NCI-H2081 (cell line): ENCODE results near the gene TMEM181.
"Not testable (repeated sequence)": the region's sequence is repeated elsewhere in the genome, so short reads cannot be mapped to it uniquely, and the experiment has no call there.

Experiments
- DNase-seq, 2 experiments: peaks; one replicate each; lab custom pipeline; 2025; lab: John Stamatoyannopoulos, UW

Gene TMEM181

GRCh38 chr6:158536891-158537798, 22.7 kb upstream of the TMEM181 start:
- peak; percentile 80 to 87 for DNase-seq

GRCh38 chr6:158538741-158539140, 21.1 kb upstream of the TMEM181 start:
- no peak for DNase-seq

GRCh38 chr6:158539413-158539812, 20.5 kb upstream of the TMEM181 start:
- peak in 1 of 2 experiments; percentile 37 for DNase-seq

GRCh38 chr6:158539881-158540280, 20.0 kb upstream of the TMEM181 start:
- DNase-seq, result no peak

- no peak for DNase-seq
Observed at GRCh38 chr6:158543606-158544185, 16.2 kb upstream of the TMEM181 start.

- DNase-seq, result no peak
Observed at GRCh38 chr6:158544428-158544827, 15.5 kb upstream of the TMEM181 start.

- no peak for DNase-seq
Observed at GRCh38 chr6:158545043-158545966, 14.6 kb upstream of the TMEM181 start.

GRCh38 chr6:158548418-158549161, 11.3 kb upstream of the TMEM181 start:
- peak; percentile 86 to 95 for DNase-seq

GRCh38 chr6:158552055-158552795, 7.7 kb upstream of the TMEM181 start:
- DNase-seq, result peak in 1 of 2 experiments; percentile 27

GRCh38 chr6:158552796-158553138, 7.1 kb upstream of the TMEM181 start:
- DNase-seq, result no peak

GRCh38 chr6:158554611-158555361, 5.1 kb upstream of the TMEM181 start:
- DNase-seq, result peak in 1 of 2 experiments; percentile 69

- no peak for DNase-seq
Observed at GRCh38 chr6:158556113-158556512, 3.8 kb upstream of the TMEM181 start.

GRCh38 chr6:158557110-158557509, 2.8 kb upstream of the TMEM181 start:
- not testable (repeated sequence) for DNase-seq

- no peak for DNase-seq
Observed at GRCh38 chr6:158557927-158558326, 2.0 kb upstream of the TMEM181 start.

- DNase-seq, result no peak
Observed at GRCh38 chr6:158558415-158559306, 1.2 kb upstream of the TMEM181 start.

- no peak for DNase-seq
Observed at GRCh38 chr6:158559338-158559894, 475 bp upstream of the TMEM181 start.

- DNase-seq, result no peak
Observed at GRCh38 chr6:158560836-158561320, 987 bp downstream of the TMEM181 start.

- no peak for DNase-seq
Observed at GRCh38 chr6:158561321-158561884, 1.5 kb downstream of the TMEM181 start.
